Measurements from ENCODE around the gene ARFGAP2. TPM values are rescaled to one million over a fixed set of nuclear protein-coding genes. Genes with fewer than 3 reads are reported as not detected.

The ARFGAP2 gene
- total RNA-seq, 1 donor from 2014 or later = 46.1 TPM

DNA sequence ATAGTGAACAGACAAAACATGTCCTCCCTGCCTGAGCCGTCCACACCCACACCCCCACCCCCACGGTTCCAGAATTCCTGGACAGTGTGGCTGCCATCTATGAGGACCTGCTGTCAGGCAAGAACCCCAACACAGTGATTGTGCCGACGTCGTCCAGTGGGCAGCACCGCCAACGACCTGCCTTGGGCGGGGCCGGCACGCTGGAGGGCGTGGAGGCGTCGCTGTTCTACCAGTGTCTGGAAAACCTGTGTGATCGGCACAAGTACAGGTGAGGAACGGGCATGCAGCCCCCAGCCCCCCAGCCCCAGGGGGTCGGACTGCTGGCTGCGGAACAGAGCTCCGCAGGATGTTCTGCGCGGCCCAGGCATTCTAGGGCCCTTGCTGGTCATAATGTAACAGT lies 19.7 kb downstream of the ARFGAP2 start:
- intact Hi-C loops (cut with DNase I) = no loop called here
- ATAC-seq (ENCODE audit: poor library complexity) (no peak), DNase-seq (no peak)

DNA sequence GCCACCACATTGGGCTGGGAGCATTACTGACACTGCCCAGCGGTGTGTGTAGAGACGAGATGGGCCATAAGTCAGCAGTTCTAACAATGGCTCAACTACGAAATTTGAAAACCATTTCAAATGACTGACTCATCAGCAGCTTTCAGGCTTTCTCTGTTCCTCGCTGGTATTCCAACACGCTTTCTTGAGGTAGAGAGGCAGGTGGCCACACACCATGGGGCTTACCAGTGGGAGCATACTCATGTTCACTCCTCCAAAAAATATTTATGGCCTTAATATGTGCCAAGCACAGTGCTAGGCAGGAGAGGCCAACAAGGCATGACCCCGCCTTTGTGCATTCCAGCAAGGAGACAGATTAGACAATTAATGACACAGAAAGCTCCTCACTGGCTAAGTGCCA lies 20.3 kb downstream of the ARFGAP2 start:
- ATAC-seq (ENCODE audit: poor library complexity) = no peak
- intact Hi-C loops (cut with DNase I) = no loop called here
- no peak for DNase-seq

DNA sequence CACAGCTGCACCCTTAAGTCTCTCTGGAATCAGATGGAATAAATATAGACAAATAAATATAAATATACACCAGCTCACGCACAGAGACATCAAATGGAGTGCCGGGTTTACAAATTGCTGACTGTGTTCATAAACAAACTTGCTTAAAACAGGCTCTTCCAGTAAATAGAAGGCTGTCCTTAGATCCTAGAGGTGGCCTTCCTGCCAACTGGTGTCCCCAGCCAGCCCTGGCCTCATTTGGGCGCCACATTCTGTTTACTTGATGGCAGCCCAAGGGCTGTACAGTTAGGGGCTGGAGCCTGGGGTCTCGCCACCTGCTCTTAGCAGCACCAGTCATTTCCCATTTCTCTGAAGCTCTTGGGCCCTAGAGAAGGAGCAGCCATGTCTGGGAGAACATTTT lies 20.8 kb downstream of the ARFGAP2 start:
- no peak for ATAC-seq (ENCODE audit: poor library complexity)
- DNase-seq = no peak
- intact Hi-C loops (cut with DNase I) = no loop called here

DNA sequence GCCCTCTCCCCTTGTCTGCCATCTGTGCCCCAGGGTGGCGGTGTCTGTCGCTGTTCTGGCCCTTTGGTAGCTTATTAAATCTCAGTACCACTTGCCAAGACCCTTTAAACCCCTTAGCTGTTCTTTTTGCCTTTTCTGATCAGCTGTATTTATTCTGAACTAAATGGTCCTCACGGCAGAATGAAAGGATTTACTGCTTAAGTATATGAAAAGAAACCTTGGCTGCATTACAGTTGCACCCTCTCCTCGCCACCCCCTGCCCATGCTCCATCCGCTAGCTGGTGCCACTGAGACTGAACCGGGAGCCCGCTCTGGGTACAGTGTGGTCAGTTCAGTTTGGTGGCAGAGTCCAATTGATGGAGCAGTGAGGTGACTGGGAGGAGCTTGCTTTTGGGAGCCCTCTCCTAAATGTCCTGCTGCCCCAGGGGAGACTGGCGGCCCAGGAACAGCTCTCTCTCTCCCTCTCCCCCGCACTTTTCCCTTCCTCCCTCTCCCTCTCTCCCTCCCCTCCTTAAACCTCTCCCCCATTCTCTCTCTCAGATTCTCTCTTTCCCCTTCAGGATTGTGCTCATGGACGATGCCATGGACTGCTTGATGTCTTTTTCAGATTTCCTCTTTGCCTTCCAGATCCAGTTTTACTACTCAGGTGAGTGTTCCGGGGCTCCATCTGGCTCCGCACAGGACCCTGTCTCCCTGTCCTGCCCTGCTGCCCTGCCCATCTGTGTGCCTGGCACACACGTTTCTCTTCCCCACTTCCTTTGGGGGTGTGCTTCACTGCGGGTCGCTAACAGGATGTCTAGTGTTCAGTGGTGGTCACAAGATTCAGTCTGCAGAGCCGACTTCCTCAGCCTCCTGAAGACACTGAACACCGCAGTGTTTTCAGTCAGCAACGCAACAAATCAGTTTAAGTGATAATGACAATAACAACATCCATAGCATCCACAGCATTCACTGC lies 21.8 kb downstream of the ARFGAP2 start:
- ATAC-seq (ENCODE audit: poor library complexity) (no peak), DNase-seq (no peak)
- intact Hi-C loops (cut with DNase I) = no loop called here

DNA sequence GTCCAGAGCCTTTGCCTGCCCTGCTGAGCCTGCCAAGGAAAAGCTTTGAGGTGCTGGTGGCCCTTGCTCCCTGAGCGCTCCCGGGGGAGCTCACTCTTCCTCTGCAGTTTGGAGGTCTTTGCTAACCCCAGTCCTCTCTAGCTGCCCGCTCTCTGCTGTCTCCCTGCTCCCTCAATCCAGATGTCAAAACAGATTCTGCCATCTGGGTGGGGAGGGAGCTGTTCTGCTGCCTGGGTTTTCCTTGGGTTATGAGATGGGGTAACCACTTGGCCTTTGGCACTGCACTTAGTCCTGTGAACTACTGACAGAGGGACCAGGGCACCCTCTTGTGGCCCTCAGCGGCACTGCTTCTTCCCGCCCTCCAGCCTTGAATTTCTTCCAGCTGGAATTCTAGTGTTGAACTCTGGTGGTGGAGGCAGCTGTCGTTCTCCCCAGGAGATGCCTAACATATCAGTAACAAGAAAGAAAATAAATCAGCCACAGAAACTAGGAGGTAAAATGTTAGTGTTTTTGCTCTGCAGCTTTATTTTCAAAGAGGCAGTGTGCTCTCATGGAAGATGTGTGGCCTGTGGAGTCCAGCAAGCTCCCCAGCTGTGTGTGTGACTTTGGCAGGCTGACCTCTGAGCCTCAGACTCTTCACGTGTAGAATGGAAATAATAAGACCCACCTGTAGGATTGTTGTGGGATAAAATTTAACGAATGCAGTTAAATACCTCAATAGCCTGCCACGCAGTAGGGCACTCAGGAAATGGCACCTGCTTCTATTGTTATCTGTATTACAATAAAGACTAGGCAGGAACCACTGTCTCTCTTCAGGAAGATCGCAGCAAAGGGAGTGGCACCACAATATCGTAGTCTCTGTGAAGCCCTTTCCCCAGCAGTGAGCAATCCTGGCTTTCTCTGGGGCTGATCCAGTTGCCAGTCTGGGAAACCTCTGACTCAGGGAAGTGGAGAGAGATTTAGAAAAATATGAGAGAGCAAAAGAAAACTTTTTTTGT lies 23.4 kb downstream of the ARFGAP2 start:
- intact Hi-C loops (cut with DNase I) = loop anchor here (2.0 kb wide), 1 partner anchor 264 kb away; no protein-coding TSS in a partner anchor
- DNase-seq (peak; percentile 86), ATAC-seq (ENCODE audit: poor library complexity) (peak; percentile 89)

DNA sequence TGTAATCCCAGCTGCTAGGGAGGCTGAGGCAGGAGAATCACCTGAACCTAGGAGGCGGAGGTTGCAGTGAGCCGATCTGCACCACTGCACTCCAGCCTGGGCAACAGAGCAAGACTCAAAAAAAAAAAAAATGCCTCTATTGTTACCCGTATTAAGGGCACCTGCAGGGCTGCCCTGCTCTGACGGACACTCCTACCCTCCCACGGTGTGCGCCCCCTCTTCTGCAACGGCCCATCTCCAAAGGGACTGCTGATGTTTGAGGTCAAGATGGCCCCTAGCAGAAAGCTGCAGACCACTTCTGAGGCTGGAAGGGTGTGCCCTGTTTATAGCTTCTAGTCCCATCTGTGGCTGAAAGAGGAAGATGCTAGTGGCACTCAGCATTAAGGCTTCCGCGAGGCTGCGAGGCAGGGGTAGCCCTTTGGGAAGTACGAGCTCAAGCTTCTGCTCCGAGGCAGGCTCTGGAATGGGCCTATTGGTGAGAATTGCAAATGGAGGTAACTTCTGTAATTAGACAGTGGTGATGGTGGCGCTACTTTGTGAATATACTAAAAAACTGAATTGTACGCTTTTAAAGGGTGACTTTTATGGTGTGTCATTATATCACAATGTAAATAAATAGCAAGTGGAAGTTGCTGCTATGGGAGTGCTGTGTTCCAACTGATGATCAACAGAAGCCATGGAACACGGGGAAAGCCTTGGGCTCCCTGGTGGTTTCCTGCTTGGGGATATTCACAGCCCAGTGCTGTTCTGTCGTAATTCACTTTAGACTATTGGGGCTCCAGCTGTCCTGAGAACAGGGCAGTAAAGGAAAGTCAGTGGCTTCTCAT lies 24.3 kb downstream of the ARFGAP2 start:
- DNase-seq (no peak), ATAC-seq (ENCODE audit: poor library complexity) (peak; percentile 18)
- intact Hi-C loops (cut with DNase I) = loop anchor here (2.0 kb wide), 1 partner anchor 264 kb away; no protein-coding TSS in a partner anchor

DNA sequence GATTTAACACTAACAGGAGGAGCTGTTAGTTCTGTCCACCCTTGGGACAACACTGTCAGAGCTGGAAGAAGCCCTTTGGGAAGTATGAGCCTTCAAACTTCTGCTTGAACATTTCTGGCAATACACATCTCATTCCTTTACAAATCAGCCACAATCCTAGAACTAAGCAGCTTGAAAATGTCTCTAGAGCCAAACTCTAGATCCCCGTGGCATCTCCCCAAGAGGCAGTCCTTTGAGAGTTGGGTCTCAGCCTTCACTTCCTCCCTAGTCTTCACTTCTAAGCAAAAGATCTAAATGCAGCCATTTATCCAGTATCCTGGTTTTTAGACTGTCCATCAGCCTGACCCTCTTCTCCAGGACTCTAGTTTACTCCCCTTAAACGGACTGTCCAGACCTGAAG lies 26.9 kb downstream of the ARFGAP2 start:
- intact Hi-C loops (cut with DNase I) = no loop called here
- no peak for ATAC-seq (ENCODE audit: poor library complexity)
- DNase-seq = no peak

DNA sequence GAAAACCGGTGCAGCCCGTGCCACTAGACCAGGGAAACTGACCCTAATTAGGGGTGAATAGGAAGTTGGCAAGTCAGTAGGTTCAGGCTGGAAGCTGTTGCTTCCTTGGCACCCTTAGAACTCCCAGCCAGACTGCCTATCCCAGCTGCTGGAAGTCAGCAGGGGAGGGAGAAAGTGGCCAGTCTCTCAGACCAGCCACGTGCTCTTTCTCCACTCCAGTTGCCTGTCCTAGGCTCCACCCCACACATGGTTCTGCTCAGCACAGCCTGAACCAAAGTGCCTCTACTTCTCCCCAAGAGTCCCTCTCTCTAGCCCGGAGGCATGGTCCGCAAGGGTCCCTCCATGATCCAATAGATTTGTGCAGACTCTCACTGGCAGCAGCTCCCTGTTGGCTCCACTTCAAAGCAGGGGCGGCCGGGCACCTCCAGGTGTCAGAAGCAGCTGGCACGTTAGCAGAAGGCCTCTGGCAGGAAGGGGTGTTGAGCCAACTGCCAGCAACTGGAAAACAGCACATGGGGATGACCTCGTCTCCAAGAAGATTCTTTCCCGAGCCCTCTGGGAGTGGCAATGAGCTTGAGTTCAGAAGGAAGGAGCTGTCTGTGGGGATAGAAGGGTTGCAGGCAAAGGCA lies 27.7 kb downstream of the ARFGAP2 start:
- intact Hi-C loops (cut with DNase I) = no loop called here
- no peak for DNase-seq
- ATAC-seq (ENCODE audit: poor library complexity) = peak; percentile 66

DNA sequence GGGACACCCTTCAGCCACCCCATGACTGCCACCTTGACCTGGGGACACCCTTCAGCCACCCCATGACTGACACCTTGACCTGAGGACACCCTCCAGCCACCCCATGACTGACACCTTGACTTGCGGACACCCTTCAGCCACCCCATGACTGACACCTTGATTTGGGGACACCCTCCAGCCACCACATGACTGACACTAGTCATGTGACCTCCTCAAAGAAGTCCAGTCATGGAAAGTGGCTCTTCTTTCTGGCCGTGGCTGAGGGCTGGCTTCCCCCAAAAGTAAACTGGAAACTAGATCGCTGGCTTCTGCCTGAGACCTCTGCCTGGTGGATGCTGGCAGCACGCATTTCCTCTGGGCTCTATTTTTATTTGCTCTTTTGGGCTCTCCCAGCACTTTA lies 28.4 kb downstream of the ARFGAP2 start:
- intact Hi-C loops (cut with DNase I) = no loop called here
- no peak for ATAC-seq (ENCODE audit: poor library complexity)

DNA sequence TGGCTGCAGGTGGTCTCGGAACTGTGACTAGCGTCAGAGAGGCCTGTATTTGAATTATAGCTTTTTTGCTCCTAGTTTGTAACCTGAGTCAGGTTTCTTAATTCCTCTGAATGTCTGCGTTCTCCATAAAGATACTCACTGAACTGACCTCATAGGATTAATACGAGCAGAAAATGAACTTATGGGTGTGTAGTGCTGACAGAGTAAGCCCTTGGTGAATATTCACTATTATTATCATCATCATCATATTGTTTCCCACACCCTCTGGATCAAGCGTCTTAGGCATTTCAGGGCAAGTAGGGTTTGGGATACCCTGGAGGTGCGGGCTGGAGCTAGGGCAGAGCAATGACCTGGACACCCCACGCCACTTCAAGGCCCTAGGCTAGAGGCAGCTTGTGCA lies 29.0 kb downstream of the ARFGAP2 start:
- DNase-seq (no peak), ATAC-seq (ENCODE audit: poor library complexity) (no peak)
- intact Hi-C loops (cut with DNase I) = no loop called here

More for the DNA sequence above, 28.4 kb downstream of the ARFGAP2 start:
- no peak for DNase-seq

DNA sequence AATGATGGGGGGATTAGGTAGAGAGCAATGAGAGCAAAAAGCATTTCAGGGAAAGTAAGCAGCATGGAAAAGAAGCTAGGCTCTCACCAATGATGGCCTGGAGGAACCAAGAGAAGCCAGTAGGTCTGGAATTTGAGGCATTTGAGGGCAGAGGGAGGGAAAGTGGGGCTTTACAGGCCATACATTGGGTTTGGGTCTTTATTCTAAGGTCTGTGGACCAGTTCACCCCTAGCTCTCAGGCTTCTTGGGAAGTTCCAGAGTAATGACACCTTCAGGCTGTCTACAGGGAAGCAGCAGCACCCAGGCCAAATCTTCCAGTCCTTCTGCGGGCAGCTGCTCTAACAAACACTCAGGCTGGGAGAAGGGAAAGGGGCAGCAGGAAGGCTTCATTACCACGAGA lies 29.4 kb downstream of the ARFGAP2 start:
- intact Hi-C loops (cut with DNase I) = no loop called here
- DNase-seq = no peak
- ATAC-seq (ENCODE audit: poor library complexity) = no peak

DNA sequence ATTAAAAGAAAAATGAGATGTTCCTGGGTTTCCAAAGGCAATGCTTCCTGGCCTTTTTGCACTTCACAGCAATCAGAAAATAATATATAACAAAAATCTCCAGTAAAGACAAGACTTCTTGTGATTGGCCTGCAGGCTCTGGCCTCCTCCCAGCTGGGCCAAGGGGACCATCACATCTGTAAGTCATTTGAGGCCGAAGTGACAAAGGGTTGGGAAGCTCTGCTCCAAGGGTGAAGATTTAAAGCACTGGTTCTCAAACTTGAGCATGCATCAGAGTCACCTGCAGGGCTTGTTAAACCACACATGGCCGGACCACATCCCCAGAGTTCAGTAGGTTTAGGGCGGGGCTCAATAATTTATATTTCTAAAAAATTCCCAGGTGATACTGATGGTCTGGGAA lies 32.1 kb downstream of the ARFGAP2 start:
- intact Hi-C loops (cut with DNase I) = no loop called here
- DNase-seq = no peak
- no peak for ATAC-seq (ENCODE audit: poor library complexity)

DNA sequence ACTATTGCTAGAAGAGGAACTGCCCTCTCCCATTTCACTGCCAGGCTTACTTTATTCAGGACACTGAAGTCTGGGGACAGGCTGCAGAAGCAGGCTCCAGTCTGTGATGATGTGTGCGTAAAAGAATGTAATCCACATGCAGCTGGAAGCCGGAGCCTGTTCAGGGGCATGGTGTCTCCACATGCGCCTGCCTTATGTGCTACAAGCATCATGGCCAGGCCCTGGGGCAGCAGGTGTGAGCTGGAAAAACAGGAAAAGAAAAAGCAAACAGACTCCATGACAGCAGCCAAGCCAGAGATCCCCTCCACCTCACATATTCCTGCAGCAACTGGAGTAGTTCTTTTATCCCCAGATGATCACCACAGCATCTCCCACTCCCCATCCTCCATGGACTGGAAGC lies 33.4 kb downstream of the ARFGAP2 start:
- no peak for DNase-seq
- ATAC-seq (ENCODE audit: poor library complexity) = peak; percentile 73
- intact Hi-C loops (cut with DNase I) = no loop called here

DNA sequence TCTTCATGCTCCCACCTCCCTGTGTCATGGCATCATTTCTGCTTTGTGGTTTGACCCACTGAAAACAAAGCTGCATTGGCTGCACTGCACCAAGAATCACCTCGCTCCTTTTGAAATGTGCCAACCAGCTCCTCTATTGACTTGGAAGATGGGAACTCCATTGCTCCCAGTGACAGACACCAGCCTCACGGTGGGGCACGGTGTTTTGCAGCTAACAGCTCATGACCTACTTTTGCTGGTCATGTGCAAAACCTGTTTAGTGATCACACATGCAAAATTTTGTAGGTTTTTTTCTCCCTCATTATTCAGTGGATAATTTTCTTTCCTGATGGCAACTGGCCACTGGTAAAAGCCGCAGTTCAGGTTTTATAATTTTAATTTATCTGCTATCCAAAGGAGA lies 36.8 kb downstream of the ARFGAP2 start:
- no peak for DNase-seq
- intact Hi-C loops (cut with DNase I) = no loop called here

DNA sequence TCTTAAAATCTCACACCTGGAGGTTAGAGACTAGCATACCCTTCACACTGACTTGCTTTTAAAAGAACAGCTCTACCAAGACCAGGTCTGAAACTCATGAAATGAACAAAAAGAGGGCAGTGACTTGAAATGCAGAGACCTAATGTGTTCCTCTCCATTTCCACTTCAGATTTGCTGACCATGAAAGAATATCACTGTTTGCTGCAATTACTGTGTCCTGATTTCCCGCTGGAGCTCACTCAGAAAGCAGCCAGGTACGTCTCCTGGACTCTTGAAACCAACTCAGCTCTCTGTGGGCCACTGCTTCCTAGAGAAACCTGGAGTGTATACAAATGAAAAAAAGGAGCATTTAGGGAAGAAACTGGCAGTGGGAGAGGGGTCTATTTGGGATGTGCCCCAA lies 39.2 kb downstream of the ARFGAP2 start:
- no peak for ATAC-seq (ENCODE audit: poor library complexity)
- intact Hi-C loops (cut with DNase I) = no loop called here
- DNase-seq = no peak

More for the DNA sequence above, 36.8 kb downstream of the ARFGAP2 start:
- ATAC-seq (ENCODE audit: poor library complexity) = no peak

DNA sequence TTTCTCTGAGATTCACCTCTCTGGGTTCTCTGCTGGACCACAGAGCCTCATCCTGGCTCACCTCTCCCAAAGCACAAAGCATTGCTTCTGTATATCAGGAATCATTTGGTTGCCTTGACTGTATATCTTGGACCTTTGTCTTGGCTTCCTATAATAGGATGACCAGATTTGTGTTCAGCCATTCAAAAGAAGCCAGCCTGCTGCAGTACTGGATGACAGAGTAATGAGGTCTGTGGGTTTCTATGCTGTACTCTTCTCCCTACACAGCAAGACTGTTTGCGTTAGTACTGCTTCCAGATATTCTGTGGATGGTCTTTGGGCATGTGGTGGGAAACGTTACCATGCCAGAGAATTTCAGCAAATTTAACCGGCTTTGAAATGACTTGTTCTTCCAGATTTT lies 39.8 kb downstream of the ARFGAP2 start:
- DNase-seq = no peak
- ATAC-seq (ENCODE audit: poor library complexity) = no peak
- intact Hi-C loops (cut with DNase I) = no loop called here

DNA sequence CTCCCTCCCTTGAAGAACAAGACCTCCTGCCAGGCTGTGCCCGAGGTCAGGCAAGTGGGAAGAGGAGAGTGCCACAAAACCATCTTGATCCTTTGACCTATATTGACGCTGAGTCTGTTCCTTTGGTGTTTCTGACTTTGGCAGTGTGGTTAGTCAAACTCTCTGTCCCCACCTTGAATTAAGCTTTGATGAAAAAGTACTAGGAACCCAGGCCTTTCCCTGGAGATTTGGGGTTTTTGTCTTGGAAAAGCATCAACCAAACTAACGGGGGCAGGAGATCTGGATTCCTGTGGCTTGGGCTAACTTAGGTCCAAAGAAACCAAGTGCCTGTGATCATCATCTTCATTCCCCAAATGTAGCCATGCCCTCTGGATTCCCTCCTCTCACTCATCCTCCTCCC lies 40.4 kb downstream of the ARFGAP2 start:
- ATAC-seq (ENCODE audit: poor library complexity) (no peak), DNase-seq (no peak)
- intact Hi-C loops (cut with DNase I) = no loop called here

DNA sequence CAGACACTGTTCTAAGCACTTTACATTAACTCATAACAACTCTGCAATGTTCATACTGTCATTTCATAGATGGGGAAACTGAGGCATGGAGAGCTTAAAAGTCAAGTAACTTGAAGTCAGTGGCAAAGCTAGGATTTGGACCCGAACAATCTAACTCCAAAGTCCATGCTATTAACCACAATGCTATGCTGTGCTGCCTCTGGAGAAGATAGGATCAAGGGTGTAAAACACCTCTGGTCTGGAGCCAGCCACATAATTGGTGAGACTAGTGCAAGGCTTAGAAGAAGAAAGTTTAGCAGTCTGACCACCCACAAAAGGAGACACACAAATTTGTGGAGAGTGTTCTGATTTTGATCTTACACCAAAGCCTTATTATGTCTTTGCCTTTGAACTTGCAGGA lies 43.7 kb downstream of the ARFGAP2 start:
- DNase-seq = no peak
- intact Hi-C loops (cut with DNase I) = no loop called here
- ATAC-seq (ENCODE audit: poor library complexity) = no peak

All from Right ventricle myocardium superior (tissue), 1 donor.